IPS DF 4.7 (cell line): ENCODE results near the gene HACE1.
"Not testable (repeated sequence)": the region's sequence is repeated elsewhere in the genome, so short reads cannot be mapped to it uniquely, and the experiment has no call there.

ENCODE experiments used
- DNase-seq: peaks from one replicate; pipeline ENCODE4 v3.0.0-alpha.2; 2013; ENCODE audit warnings: low spot score; ENCODE audit errors: extremely low read depth

HACE1 gene

DNA sequence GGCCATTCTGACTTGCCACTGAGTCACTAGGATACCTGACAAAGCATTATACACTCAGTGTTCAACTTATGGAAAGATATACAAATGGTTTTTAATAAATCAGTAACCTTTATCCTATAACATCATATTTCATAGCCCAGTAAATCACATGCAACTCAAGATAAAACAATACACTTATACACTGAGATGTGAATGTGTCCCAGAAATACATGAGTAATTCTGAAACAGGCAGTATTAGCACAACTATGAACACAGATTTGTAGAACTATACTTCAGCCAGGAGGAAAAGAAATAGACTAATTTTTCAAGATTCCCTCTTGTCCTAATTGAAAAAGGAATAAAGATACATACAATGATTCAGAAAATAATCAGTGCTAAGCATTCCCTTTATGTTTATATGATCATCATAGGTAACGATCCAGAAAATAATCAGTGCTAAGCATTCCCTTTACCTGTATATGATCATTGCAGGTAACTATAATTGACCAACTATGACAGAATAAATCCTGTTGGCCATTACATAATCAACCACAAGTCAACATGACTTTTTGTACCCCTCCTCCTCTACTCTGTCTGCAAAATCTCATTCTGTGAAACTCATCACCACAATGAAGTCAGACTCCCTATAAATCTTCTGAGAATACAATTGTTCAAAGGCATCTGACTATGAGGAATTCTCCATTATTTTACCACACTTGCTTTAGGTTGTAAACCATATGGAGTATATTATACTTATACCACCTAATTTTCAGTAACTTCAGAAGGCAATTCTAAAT, 30.3 kb downstream of the HACE1 start:
- no peak for DNase-seq

GRCh38 chr6:104828478-104828877, 31.2 kb downstream of the HACE1 start:
- DNase-seq = no peak

GRCh38 chr6:104820820-104821219, 38.9 kb downstream of the HACE1 start:
- DNase-seq = not testable (repeated sequence)

DNA sequence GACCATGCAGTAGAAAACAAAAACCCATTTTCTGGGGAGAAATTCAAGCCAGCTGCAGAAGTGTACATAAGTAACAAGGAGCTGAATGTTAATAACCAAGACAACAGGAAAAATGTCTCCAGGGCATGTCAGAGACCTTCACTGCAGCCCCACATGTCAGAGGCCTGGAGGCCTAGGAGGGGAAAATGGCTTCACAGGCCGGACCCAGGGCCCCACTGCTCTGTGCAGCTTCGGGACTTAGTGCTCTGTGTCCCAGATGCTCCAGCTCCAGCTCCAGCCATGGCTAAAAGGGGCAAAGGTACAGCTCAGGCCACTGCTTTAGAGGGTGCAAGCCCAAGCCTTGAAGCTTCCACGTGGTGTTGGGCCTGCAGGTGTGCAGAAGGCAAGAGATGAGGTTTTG, 43.6 kb downstream of the HACE1 start:
- no peak for DNase-seq

DNA sequence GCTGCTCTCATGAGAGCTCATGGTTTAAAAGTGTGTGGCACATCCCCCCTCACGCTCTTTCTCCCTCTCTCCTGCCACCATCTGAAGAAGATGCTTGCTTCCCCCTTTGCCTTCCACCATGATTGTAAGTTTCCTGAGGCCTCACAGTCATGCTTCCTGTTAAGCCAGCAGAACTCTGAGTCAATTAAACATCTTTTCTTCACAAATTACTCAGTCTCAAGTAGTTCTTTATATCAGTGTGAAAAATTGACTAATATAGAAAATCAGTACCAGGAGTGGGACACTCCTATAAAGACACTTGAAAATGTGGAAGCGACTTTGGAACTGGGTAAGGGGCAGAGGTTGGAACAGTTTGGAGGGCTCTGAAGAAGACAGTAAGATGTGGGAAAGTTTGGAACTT, 45.0 kb downstream of the HACE1 start:
- DNase-seq = no peak

DNA sequence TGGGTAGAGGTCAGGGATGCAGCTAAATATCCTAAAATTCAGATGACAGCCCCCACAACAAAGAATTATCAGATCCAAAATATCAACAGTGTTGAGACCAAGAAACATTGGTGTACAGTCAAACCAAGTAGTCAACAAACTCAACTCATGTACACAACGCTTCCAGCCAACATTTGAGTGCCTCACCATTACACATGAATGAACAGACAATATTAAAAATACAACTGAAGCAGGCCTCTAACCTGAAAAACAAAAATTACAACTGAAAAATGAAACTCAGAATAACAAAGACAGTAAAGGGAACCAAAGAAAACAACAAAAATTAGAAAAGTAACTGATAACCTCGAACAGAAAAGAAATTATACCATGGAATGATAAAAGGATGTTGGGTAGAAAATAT, 46.2 kb downstream of the HACE1 start:
- DNase-seq = no peak

DNA sequence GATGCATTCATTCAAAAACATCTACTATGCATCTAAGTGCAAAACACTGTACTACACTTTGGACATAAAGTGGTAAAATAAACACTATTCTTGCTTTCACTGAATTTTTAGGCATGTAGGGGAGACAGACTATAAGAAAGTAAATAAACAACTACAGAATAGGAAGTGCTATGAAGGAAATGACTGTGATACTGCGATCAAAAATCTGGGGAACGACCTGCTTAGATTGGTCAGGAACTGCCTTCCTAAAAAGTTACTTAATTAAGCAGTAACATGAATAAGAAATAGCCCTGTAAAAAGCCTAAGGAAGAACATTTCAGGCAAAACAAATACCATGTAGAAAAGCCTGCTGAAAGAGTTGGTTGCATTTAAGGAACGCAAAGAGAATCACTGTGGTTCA, 50.6 kb downstream of the HACE1 start:
- DNase-seq = no peak

GRCh38 chr6:104805335-104805734, 54.4 kb downstream of the HACE1 start:
- not testable (repeated sequence) for DNase-seq

DNA sequence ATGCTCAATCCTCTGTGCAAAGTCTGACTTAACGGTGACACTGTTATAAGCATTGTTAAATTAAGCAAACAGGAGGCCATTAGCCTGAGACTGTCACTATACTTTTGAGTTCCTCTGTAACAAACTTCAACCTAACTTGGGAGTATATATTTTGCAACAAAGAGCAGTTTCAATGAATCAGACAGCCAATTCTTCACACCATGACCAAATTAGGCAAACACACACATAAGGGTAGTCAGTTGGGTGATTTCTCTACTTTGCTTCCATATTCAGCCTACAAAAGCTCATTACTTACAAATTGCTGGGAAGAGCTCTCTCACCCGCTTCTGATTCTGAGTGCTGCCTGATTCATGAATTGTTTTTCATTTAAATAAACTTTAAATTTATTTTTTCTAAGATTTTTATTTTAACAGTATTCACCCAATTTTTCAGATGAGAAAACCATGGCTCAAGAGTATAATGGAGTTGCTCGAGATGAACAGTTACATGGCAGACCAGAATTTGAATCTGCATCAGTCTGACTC, 60.5 kb downstream of the HACE1 start:
- no peak for DNase-seq

- DNase-seq = no peak
Measured at GRCh38 chr6:104796031-104796785, 63.5 kb downstream of the HACE1 start.

- DNase-seq = no peak
Measured at GRCh38 chr6:104795363-104795762, 64.4 kb downstream of the HACE1 start.

- DNase-seq = no peak
Measured at GRCh38 chr6:104789770-104790190, 69.9 kb downstream of the HACE1 start.

DNA sequence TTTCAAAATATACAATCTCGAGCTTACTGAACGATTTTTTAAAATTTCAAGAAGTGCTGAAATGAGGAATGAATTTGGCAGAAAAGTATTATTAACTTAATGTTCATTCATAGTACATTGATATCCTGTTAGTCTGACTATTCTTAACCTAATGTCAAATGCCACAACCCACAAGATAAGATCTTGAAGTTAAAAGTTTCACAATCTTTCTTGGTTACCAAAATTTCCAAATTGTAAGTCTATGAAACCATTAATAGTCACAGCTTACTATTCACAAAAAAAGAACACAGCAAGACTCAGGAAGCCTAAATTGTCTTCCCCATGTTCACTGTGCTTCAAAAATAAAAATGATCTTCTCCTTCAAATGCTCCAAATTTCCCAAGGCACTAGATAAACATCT, 71.3 kb downstream of the HACE1 start:
- no peak for DNase-seq

DNA sequence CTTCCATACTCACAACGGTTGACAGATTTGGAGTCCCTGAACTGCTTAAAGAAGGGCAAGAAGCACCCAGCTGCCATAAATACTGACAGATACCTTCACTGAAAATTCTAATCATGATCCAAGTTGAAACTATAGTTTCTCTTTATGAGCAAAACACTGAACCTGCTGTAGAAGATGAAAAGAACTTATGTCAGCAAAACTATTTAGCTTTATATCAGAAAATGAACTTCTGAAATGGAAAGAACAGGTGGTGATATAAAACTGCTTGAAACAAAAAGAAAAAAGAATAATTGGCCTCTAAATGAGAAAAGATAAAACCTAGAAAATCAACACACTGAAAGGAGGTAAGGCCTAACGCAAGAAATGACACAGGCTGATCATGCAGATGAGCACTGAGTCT, 72.4 kb downstream of the HACE1 start:
- no peak for DNase-seq

- no peak for DNase-seq
Measured at GRCh38 chr6:104784884-104785283, 74.8 kb downstream of the HACE1 start.

GRCh38 chr6:104771258-104771832, 88.4 kb downstream of the HACE1 start:
- no peak for DNase-seq

DNA sequence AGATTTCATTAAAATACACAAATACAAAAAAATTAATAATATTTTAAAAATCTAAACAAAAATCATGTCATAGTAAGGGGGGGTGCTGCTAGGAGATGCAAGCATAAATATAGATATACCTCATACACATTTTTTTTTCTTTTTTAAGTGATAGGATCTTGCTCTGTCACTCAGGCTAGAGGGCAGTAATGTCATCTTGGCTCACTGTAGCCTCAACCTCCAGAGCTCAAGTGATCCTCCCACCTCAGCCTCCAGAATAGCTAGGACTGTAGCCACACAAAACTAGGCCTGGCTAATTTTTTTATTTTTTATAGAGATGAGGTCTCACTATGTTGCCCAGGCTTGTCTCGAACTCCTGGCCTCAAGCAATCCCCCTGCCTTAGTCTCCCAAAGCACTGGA, 90.8 kb downstream of the HACE1 start:
- DNase-seq = no peak

DNA sequence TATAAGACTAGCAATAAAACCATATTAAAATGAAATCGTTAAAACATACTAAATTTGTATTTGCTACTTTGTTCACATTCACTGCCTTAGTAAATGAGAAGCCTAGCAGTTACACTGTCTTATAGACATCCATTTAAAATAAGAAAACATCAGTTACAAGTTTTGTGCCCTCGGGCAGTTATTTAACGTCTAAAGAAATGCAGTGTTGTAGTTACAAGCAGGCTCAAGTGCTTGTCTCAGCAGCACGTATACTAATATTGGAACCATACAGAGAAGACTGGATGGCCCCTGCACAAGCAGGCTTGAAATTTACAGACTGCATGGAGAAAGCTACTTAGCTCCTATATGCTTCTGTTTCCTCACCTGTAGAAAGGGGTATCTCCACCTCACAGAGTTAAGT, 93.1 kb downstream of the HACE1 start:
- no peak for DNase-seq

- DNase-seq = no peak
Measured at GRCh38 chr6:104754788-104755409, 104.8 kb downstream of the HACE1 start.

DNA sequence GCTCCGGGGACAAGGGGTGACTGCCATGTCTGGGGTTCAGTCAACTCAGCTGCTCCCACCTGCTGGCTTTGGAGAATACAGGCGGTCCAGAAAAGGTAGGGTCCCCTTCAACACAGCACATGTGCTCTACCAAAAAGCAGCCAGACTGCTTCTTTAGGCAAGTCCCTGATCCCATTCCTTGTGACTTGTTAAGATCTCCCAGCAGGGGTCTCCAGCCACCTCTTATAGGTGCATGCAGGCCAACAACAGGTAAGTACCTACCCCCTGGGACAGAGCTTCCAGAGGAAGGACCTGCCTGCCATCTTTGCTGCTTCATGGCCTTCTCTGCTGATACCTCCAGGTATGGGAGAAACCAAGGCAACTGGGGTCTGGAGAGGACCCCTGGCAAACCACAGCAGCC, 106.5 kb downstream of the HACE1 start:
- no peak for DNase-seq

GRCh38 chr6:104750449-104750848, 109.3 kb downstream of the HACE1 start:
- DNase-seq = no peak

DNA sequence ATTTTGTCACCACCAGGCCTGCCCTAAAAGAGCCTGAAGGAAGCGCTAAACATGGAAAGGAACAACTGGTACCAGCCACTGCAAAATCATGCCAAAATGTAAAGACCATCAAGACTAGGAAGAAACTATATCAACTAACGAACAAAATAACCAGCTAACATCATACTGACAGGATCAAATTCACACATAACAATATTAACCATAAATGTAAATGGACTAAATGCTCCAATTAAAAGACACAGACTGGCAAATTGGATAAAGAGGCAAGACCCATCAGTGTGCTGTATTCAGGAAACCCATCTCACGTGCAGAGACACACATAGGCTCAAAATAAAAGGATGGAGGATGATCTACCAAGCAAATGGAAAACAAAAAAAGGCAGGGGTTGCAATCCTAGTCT, 120.6 kb downstream of the HACE1 start:
- DNase-seq = not testable (repeated sequence)
